Myocyte (in vitro differentiated cells): Measurements from ENCODE around the gene CROCC2. TPM values are rescaled to one million over a fixed set of nuclear protein-coding genes. Genes with fewer than 3 reads are reported as not detected.

ENCODE experiments used
- DNase-seq: peaks from one replicate; pipeline ENCODE4 v3.0.0-alpha.2; 2012; ENCODE audit warnings: low read depth
- total RNA-seq: library from RNA; depleted of rRNA; stranded (reverse); fragments of >200 nt; gene quantifications from 2 replicates; pipeline ENCODE4 v1.2.3, GENCODE V29; 2014

The CROCC2 gene
- total RNA-seq, 1 donor from 2014 or later: not detected

DNA sequence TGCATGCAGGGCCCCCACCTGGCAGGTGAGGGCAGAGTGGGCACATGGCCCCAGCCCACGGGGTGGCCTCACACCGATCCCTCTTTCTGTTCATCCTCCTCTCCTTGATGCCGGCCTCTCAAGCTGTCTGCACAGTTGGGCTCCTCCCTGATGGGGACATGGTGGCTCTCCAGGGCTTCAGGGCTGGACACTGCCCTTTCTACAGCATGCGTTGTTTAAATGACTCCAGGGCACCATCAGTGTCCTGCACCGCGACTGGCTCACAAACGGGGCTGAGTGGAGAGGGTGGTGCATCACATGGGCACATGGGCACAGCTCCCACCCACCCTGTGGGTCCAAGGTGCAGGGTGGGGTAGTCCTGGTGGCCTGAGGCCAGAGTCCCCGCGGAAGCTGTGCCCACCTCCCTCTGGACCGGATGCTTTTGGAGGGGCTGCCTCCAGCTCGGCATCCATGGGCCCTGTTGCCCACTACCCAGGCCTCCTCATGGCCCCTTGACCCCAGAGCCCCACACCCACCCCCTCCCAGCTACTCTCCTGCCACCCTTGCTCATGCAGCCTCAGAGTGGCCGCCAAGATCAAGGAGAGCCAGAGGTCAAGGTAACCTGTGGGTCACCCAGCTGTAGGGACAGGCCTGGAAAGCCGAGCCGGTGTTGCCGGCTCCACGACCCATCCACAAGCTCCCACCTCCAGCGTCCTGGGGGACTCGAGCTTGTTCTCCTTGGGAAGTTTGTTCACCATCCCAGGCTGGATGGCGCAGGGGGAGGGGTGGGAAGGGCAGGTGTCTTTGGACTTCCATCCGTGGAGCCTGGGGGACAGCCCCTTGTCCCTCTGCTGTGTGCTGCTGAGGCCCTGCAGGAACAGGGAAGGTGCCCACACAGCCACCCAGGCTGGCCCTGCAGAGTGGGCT lies 80.0 kb downstream of the CROCC2 start:
- DNase-seq: no peak

- peak; percentile 44 for DNase-seq
These were observed 80.8 kb downstream of the CROCC2 start for GRCh38 chr2:240986787-240987411.

GRCh38 chr2:240987588-240987987 lies 81.5 kb downstream of the CROCC2 start:
- no peak for DNase-seq

DNA sequence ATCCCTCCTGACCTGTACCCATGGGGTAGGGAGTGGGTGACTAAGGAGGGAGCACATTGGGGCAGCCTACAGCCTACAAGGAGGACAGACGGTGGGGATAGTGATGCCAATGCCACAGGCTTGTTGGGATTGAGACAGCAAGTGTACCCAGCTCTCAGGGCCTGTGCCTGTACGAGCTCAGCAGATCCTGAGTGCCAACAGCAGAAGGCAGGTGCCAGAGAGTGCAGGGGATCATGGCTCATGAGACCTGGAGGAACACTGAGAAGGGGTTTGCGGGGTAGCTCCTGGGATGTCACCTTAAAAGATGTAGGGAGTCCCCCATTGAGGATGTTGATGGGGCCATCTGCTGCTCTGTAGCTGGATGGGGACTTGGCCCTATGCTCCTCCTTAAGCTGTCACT lies 82.0 kb downstream of the CROCC2 start:
- DNase-seq: peak; percentile 49

- no peak for DNase-seq
These were observed 82.6 kb downstream of the CROCC2 start for GRCh38 chr2:240988571-240989271.

GRCh38 chr2:240989451-240990265 lies 83.5 kb downstream of the CROCC2 start:
- no peak for DNase-seq

GRCh38 chr2:240990266-240990529 lies 84.1 kb downstream of the CROCC2 start:
- DNase-seq: no peak

- no peak for DNase-seq
These were observed 84.7 kb downstream of the CROCC2 start for GRCh38 chr2:240990726-240991377.

GRCh38 chr2:240991378-240992263 lies 85.5 kb downstream of the CROCC2 start:
- DNase-seq: peak; percentile 99

DNA sequence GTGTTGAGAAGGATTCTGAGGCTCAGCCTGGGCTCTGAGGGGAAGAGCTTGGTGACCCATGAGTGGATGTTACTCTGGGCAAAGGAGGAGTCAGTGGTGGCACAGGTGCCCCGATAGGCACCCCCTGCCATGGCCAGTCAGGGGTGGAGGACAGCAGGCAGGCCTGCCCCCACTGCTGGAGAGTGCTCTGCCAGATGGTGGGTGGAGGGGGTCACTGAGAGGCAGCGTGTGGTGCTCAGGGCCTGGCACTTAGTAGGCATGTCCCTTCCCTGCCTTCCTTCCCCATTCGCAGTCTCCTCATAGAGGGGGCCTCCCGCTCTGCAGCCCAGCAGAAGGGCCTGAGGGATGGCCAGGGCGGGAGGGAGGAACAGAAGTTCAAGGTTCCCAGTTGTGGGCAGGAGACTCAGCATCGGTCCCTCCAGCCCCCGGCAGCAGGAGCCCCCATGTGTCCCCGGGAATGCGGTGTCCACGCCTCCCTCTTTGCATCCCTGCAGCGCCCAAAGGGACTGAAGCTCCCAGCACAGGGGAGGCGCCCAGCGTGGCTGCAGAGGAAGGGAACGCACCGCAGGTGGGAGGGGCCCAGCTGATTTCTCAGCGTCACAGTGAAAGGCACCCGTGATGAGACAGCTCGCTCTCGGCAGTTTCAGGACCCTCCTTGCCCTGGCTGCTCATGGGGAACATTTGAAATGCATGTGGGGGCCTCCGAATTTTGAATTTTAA lies 86.6 kb downstream of the CROCC2 start:
- no peak for DNase-seq

DNA sequence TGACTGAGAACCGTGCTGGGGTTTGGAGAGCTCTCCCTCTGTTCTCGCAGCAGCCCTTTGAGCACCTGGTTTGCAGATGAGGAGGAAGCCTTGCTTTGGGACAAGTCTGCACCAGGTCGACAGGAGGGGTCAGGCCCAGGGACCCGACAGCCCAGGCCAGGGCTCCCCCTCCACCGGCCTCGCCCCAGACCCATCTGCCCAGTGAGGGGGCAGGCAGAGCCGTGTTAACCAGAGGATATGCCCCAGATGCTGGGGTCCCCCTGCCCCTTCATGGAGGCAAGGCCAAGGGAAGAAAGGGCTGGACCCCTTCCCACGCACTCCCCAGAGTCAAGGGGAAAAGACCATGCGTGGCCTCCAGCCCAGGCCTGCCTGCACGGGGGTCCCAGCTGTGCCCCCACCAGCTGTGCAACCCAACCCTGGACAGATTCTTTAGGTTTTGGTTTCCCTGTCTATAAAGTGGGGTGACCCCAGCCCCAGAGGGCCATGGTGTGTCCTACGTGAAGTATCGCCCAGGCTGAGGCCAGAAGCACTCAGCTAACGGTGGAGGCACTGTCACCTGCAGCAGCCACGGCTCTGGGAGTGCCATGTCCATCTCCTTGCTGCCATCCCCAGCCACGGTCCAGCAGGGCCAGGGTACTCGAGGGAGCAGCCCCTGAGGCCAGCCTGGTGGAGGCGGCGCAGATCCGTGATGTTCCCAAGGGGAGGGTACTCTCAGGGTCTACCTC lies 87.5 kb downstream of the CROCC2 start:
- no peak for DNase-seq

GRCh38 chr2:240994171-240994896 lies 88.2 kb downstream of the CROCC2 start:
- DNase-seq: no peak

GRCh38 chr2:240995041-240996021 lies 89.2 kb downstream of the CROCC2 start:
- peak; percentile 50 for DNase-seq

- no peak for DNase-seq
These were observed 90.2 kb downstream of the CROCC2 start for GRCh38 chr2:240996161-240996833.

GRCh38 chr2:240996834-240997140 lies 90.7 kb downstream of the CROCC2 start:
- DNase-seq: no peak
